D721Med (cell line): ENCODE data around the gene ZBTB40.

Experiments used
- DNase-seq: peaks from one replicate; pipeline ENCODE4 v3.0.0; 2011; ENCODE audit warnings: low spot score; ENCODE audit not compliant: insufficient read length
- FAIRE-seq: peaks from 2 replicates; lab custom pipeline; 2011; peaks lifted over from hg19 to GRCh38; lab: Jason Lieb, UNC
- CTCF ChIP-seq: IDR thresholded peaks from 2 replicates; pipeline ENCODE4 v1.5.1; 2012; ENCODE audit warnings: mild to moderate bottlenecking, control low read depth; ENCODE audit not compliant: insufficient read depth; ENCODE audit errors: missing control alignments

ZBTB40 gene

DNA sequence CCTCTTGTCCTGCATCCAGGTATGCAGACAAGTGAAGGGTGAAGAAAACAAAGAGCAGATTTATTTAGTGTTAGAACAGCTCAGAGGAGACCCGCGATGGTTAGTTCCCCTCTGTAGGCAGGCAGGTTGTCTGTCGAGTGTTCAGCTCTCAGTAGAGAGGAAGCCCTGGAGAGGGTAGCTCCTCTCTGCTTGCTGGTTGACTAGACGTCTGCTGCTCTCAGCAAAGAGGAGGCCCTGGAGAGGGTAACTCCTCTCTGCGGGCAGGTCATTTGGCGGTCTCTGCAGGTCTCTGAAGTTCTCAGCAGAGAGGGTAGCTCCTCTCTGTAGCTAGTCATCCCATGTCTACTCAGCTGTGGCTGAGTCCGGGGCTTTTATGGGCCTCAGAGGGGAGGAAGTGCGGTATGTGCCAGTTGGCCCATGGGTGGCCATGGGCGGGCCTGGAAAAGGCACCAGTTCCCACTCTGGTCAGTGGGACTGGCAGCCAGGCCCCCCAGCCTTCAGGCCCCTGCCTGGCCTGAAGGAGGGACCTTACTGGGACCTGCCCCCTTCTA, 13.4 kb downstream of the ZBTB40 start:
- DNase-seq (no peak), FAIRE-seq (no peak)
- TF ChIP-seq CTCF: no peak

GRCh38 chr1:22465671-22466070, 14.0 kb downstream of the ZBTB40 start:
- FAIRE-seq (no peak), DNase-seq (no peak)
- no peak for TF ChIP-seq CTCF

DNA sequence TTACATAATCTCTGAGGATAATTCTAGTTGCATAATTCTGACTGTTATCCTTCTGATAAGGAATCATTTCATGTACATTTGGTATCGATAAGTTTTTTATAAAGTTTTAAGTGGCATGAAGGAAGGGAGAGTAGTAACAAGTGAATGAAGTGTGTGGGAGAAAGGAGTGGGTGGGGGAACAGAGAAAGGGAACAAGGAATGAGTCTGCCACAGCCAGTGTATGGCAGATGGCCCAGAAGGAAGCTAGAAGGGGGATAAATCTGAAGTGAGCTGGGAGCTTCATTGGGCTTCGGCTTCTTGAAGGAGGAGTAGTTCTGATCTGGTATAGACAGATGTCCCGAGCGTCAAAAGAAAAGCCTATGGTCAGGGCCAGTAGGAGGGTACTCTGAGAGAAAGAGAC, 18.6 kb downstream of the ZBTB40 start:
- no peak for FAIRE-seq
- TF ChIP-seq CTCF: no peak
- DNase-seq: no peak

GRCh38 chr1:22471078-22471477, 19.4 kb downstream of the ZBTB40 start:
- FAIRE-seq (no peak), DNase-seq (no peak)
- no peak for TF ChIP-seq CTCF

DNA sequence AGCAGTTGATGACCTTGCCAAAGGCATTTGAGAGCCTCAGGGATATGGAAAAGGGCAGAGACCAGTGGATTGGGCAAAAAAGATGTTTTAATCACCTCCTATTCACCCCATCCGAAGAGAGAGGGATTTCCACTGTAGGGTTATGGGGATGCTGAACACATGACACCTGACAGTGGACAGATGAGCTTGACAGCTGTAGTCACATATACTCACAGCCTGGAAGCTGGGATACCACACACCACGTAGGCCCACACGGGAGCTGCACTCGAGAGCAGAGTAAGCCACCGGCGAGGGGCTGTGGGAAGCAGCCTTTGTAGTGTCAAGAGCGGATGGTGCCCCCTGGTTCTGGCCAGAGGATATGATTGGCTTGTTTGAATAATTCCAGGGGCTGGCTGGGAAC, 20.0 kb downstream of the ZBTB40 start:
- no peak for DNase-seq
- no peak for TF ChIP-seq CTCF
- FAIRE-seq: no peak

GRCh38 chr1:22472596-22472995, 20.9 kb downstream of the ZBTB40 start:
- no peak for FAIRE-seq
- no peak for DNase-seq
- TF ChIP-seq CTCF: no peak

DNA sequence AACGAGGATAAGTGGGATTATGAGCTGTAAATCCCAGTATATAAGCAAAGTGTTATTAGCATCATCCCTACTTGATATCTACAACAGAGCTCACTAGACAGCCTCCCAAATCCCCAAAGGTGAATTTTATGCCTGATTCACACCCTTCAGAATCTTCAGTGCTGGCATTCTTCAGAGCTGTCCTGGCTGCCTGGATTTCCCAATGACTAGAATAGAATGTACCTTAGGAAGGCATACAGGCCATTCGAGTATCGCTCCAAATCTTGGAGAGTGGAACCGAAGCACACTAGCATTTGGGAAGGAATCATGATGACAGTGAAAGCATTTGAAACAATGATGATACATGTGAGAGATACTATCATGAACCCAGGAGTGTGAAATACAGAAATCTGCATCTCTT, 22.3 kb downstream of the ZBTB40 start:
- FAIRE-seq: no peak
- DNase-seq: no peak
- TF ChIP-seq CTCF: no peak
